Activated CD8-positive, alpha-beta memory T cell treated with anti-CD3 and anti-CD28 coated beads, Interleukin-2, amount 50 U/mL, for 1 hour (primary cell): Measurements from ENCODE around the gene RNU5B-1.

Source experiments
- DNase-seq: peaks from one replicate; pipeline ENCODE4 v3.0.0-alpha.2; 2020; ENCODE audit errors: extremely low read depth

RNU5B-1 gene

GRCh38 chr15:65328506-65329287 is 24.2 kb downstream of the RNU5B-1 start:
- DNase-seq: no peak

GRCh38 chr15:65329288-65329983 is 25.0 kb downstream of the RNU5B-1 start:
- DNase-seq: no peak

DNA sequence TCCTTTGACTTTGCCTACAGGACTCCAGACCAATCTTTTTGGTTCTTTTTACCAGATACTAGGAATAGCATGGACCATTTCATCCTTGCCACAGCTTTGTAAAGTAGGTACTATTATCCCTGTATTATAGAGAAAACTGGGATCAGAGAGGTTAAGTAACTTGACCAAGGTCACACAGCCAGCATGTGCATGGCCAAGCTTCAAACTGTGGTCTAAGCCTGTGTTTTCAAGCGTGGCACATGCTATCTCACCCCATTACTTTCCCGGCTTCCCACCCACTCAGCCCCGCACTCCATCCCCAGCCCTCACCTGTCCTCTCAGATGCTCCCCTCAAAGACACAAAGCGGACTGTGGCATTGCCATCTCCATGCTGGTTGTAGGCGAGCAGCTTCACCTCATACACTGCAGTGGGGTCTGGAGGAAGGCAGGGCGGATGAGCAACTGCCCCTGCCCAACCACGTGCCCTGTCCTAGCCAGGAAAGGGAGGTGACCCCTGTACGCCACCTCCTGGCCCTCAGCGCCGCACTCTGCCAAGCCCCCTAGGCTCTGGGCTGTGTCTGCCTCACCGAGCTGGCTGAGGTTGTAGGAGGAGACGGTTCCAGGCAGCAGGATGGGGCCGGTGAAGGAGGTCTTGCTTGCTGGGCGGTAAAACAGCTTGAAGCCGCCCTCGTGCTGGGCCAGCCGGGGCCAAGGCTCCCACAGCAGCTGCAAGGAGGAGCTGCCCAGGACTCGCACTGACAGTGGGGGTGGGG is 25.7 kb downstream of the RNU5B-1 start:
- DNase-seq: no peak

DNA sequence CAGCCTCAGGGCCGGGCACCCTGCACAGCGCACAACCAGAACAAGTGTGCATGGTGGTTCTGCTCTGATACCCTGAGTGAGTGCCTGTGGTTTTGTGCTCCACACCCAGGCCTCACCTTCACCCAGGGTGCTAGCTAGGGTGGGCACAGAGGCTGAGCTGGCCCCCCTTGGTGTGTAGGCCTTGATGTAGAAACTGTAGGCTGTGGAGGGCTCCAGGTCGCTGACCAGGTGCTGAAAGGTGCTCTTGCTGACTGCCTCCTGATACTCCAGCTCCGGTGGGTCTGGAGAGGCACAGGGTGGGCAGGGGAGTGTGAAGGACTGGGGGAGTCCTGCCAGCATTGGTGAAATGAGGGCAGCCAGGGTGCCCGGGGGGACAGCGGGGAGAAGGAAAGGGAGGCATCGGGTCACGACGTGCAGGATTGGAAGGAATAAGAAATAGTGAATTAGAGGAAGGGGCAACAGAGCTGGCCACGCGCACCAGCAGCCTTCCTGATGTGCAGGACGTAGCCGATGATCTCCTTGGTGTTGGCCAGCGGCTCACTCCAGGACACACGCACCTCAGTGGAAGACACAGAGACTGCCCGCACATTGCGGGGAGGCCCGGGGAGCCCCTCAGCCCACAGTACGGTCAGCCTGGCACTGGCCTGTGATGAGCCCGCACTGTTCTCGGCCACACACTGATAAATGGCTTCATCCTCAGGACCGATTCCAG is 26.6 kb downstream of the RNU5B-1 start:
- no peak for DNase-seq

DNA sequence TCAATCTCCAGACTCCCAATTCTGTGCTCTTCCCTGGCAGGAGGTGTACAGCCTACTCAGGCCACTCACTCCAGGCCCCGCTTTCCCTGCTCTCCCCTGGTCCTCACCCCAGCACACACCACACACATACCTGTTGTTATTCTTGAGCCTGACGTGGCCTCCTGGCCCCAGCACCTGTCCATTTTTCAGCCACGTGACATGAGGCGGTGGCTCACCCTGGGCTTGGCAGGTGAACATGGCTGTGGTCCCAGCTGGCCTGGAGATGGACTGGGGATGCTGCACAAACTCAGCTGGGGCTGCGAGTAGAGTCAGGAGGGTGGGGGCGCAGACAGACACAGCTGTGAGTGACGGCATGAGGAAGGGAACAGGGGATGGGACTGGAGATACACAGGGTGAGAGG is 27.3 kb downstream of the RNU5B-1 start:
- DNase-seq: no peak

DNA sequence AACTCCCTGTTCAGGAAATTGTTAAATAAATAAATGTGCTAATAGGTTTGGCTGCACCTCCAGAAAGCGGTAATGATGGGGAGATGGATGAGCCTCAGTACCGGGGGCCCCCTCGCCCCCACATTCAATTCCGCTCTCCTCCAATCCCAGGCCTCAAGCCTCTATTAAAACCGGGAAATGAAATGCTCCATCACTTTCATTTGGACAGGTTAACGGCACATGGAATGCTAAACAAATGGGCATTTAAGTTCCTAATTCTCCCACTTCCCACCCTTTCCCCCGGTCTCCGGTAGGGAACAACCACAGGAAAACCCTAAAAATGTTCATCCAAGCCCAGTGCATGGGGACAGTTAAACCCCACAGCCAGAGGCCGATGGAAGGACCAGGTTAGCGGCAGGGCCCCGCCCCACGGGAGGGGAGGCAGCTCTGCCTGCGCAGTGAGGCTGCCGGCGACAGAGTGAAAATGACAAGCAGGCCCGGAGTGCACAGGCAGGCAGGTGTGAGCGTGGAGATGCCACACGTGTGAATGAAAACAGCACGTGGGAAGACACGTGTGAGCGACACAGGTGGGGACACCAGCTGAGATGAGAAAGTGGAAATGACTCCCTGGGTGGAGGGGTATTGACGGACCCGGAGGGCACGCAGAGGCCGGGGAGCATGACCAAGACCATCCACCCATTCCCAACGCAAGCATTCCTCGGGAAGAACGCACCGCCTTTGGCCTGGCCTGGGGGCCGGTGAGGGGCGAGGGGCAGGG is 28.1 kb downstream of the RNU5B-1 start:
- no peak for DNase-seq

- DNase-seq: no peak
Observed at GRCh38 chr15:65333148-65333820, 28.8 kb downstream of the RNU5B-1 start.

GRCh38 chr15:65333856-65334255 is 29.4 kb downstream of the RNU5B-1 start:
- no peak for DNase-seq

DNA sequence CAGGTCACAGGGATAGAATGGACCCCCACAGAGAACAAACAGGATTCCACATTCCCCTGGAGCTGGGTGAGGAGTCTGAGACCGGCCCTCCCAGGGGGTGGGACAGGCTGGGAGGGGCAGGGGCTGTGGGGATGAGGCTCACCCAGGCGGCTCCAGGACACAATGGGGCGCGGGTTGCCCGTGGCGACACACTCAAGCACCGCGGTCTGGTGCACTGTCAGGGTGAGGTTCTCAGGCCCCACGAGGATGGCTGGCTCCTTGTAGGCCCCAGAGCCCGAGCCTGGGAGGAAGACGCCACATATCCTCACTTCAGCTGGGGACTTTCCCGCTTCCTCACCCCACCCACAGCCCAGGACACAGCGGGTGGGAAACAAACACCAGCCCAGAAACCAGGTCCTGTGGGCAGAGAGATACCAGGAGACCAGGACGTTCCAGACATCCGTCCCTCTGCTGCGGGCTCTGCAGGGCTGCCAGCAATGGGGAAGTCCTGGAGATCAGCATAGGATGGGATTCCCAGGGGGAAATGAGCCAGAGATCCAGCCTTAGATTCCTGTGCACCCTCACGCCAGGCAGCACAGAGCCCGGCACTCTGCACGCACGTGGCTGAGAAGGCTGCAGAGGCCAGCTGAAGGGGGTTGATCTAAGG is 30.2 kb downstream of the RNU5B-1 start:
- DNase-seq: no peak

- DNase-seq: no peak
Observed at GRCh38 chr15:65335278-65336055, 31.0 kb downstream of the RNU5B-1 start.

- no peak for DNase-seq
Observed at GRCh38 chr15:65336493-65337435, 32.3 kb downstream of the RNU5B-1 start.

- DNase-seq: no peak
Observed at GRCh38 chr15:65337436-65338070, 33.1 kb downstream of the RNU5B-1 start.

GRCh38 chr15:65338366-65338765 is 33.9 kb downstream of the RNU5B-1 start:
- DNase-seq: no peak

GRCh38 chr15:65338823-65339222 is 34.3 kb downstream of the RNU5B-1 start:
- DNase-seq: no peak

DNA sequence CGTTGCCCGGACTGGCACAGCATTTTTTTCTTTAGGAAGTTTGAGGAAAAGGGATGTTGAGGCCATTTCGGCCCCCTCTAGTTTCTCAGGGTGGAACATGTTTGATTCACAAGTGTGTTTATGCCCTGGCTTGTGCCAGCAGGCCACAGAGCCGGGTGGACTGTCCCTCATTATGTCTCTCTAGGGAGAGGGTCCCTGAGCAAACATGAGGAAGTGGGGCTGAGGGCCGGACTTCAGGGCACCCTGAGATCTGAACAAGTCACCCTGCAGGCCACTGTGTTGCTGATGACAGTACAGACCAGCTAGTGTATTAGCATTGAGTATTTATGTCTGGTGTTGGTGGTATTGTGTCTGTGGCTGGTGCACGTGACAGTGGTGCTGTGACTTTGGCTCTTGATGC is 34.9 kb downstream of the RNU5B-1 start:
- no peak for DNase-seq

- no peak for DNase-seq
Observed at GRCh38 chr15:65339920-65340319, 35.4 kb downstream of the RNU5B-1 start.

- no peak for DNase-seq
Observed at GRCh38 chr15:65342493-65342892, 38.0 kb downstream of the RNU5B-1 start.
